ENCODE results near the gene HTRA3.

GRCh38 chr4:8242782-8243560 lies 26.6 kb upstream of the HTRA3 start:
- TF ChIP-seq EZH2phosphoT487 (IDR thresholded peaks at IDR 0.05; ENCODE audit: low read depth, severe bottlenecking, unreplicated experiment) (no peak), EZH2 (IDR thresholded peaks at IDR 0.05; ENCODE audit: borderline replicate concordance) (no peak)
- TF ChIP-seq, protein P1, sequence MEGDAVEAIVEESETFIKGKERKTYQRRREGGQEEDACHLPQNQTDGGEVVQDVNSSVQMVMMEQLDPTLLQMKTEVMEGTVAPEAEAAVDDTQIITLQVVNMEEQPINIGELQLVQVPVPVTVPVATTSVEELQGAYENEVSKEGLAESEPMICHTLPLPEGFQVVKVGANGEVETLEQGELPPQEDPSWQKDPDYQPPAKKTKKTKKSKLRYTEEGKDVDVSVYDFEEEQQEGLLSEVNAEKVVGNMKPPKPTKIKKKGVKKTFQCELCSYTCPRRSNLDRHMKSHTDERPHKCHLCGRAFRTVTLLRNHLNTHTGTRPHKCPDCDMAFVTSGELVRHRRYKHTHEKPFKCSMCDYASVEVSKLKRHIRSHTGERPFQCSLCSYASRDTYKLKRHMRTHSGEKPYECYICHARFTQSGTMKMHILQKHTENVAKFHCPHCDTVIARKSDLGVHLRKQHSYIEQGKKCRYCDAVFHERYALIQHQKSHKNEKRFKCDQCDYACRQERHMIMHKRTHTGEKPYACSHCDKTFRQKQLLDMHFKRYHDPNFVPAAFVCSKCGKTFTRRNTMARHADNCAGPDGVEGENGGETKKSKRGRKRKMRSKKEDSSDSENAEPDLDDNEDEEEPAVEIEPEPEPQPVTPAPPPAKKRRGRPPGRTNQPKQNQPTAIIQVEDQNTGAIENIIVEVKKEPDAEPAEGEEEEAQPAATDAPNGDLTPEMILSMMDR (IDR thresholded peaks at IDR 0.05; ENCODE audit: poor library complexity), result no peak

All from hepatocyte (in vitro differentiated cells).